Measurements from ENCODE around the gene CBLB. TPM values are rescaled to one million over a fixed set of nuclear protein-coding genes. Genes with fewer than 3 reads are reported as not detected.
A peak's percentile ranks its signal among the peaks of the same experiment; 100 is the strongest.

Gene CBLB
- total RNA-seq, 6 experiments from 2014 or later = 9.4 to 21.4 (median 18.2) TPM

DNA sequence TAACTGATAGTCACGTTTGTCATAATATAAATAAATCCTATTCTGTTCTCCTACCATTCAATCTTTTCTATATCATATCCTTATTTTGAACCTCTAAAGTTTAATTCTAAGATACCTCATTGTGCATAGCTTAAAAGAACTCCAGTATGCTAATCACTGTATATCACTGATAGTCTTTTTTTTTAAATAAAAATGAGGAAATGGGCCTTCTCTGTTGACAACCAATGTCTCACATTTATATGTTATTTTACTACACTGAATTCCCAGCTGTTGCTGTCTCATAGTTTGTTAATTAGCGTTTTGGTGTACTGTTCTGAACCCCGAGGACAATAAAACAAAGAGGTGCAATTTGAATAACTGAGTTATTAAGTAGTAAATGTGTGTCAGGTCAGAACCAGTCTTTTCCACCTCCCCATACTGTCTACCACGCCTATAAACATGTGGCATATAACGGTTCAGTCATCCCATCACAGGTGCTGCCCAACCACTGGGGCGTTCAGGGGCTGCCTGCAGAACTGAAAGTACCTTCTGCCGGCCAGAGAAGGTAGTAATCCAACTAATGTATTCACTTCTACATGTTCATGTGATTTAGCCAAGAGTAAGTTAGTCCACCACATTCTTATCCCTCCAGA, 14.9 kb downstream of the CBLB start:
- no peaks in the 10 kb centered on the region for H3K9me3 ChIP-seq
- no peak overlapping the region for H3K27ac ChIP-seq
- H3K4me3 ChIP-seq = no peak overlapping the region
- TF ChIP-seq, protein P1, sequence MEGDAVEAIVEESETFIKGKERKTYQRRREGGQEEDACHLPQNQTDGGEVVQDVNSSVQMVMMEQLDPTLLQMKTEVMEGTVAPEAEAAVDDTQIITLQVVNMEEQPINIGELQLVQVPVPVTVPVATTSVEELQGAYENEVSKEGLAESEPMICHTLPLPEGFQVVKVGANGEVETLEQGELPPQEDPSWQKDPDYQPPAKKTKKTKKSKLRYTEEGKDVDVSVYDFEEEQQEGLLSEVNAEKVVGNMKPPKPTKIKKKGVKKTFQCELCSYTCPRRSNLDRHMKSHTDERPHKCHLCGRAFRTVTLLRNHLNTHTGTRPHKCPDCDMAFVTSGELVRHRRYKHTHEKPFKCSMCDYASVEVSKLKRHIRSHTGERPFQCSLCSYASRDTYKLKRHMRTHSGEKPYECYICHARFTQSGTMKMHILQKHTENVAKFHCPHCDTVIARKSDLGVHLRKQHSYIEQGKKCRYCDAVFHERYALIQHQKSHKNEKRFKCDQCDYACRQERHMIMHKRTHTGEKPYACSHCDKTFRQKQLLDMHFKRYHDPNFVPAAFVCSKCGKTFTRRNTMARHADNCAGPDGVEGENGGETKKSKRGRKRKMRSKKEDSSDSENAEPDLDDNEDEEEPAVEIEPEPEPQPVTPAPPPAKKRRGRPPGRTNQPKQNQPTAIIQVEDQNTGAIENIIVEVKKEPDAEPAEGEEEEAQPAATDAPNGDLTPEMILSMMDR (IDR thresholded peaks at IDR 0.05) = no peak
- TF ChIP-seq POLR2A (IDR thresholded peaks at IDR 0.05) = no peak
- peak in 1 of 3 donors; percentile 38 for DNase-seq
- no peaks in the 10 kb centered on the region for H3K27me3 ChIP-seq
- intact Hi-C loops (cut with DNase I) = no loop called here
- ATAC-seq = no peak
- H3K36me3 ChIP-seq = peaks cover 0 to 7% (median 0%) of the 10 kb centered on the region in 4 donors
- WGBS (ENCODE audit: insufficient coverage, low coverage, low lambda C conversion rate, missing lambda C conversion rate) = 74% methylated on average over 3 of the region's 7 CpGs
- no peaks in the 10 kb centered on the region for H3K4me1 ChIP-seq

DNA sequence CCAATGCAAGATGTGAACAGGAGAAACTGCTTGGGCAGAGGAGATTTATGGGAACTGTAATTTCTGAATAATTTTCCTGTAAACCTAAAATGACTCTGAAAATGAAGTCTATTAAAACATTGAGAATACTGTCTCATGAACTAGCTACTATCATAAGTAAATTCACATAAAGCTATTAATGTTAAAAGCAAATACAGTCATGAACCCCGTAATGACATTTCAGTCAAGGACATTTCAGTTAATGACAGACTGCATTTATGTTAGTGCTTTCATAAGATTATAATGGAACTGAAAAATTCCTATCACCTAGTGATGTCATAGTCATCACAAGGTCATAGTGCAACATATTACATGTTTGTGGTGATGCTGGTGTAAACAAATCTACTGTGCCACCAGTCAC, 17.2 kb downstream of the CBLB start:
- intact Hi-C loops (cut with DNase I) = no loop called here
- H3K27me3 ChIP-seq = no peaks in the 10 kb centered on the region
- no peaks in the 10 kb centered on the region for H3K4me1 ChIP-seq
- 88% methylated on average over 1 of the region's 1 CpG for WGBS (ENCODE audit: insufficient coverage, low coverage, low lambda C conversion rate, missing lambda C conversion rate)
- no peak overlapping the region for H3K4me3 ChIP-seq
- no peaks in the 10 kb centered on the region for H3K9me3 ChIP-seq
- H3K27ac ChIP-seq = no peak overlapping the region
- ATAC-seq = no peak
- no peak for DNase-seq
- TF ChIP-seq, protein P1 (IDR thresholded peaks at IDR 0.05) = no peak
- TF ChIP-seq POLR2A (IDR thresholded peaks at IDR 0.05) = no peak
- H3K36me3 ChIP-seq = peaks cover 0 to 7% (median 0%) of the 10 kb centered on the region in 4 donors

DNA sequence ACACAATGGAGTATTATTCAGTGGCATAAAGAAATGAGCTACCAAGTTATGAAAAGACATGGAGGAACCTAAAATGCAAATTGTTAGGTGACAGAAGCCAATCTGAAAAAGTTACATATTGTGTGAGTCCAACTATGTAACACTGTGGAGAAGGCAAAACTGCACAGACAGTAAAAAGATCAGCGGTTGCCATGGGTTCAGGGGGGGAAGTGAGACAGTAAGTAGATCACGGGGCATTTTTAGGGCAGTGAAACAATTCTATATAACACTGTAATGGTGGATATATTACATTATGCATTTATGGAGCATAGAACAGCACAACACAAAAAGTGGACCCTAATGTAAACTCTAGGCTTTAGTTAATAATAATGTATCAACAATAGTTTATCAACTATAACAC, 17.6 kb downstream of the CBLB start:
- ATAC-seq (peak in 2 of 4 donors; percentile 50 to 55), DNase-seq (no peak)
- TF ChIP-seq POLR2A (IDR thresholded peaks at IDR 0.05) = no peak
- TF ChIP-seq, protein P1 (IDR thresholded peaks at IDR 0.05) = no peak
- intact Hi-C loops (cut with DNase I) = no loop called here
- Histone ChIP-seq H3K4me1 (no peaks in the 10 kb centered on the region), H3K9me3 (no peaks in the 10 kb centered on the region), H3K27ac (no peak overlapping the region), H3K27me3 (no peaks in the 10 kb centered on the region), H3K36me3 (peaks cover 0 to 7% (median 0%) of the 10 kb centered on the region in 4 donors), H3K4me3 (no peak overlapping the region)
- WGBS (ENCODE audit: insufficient coverage, low coverage, low lambda C conversion rate, missing lambda C conversion rate) = 89% methylated on average over 2 of the region's 2 CpGs

DNA sequence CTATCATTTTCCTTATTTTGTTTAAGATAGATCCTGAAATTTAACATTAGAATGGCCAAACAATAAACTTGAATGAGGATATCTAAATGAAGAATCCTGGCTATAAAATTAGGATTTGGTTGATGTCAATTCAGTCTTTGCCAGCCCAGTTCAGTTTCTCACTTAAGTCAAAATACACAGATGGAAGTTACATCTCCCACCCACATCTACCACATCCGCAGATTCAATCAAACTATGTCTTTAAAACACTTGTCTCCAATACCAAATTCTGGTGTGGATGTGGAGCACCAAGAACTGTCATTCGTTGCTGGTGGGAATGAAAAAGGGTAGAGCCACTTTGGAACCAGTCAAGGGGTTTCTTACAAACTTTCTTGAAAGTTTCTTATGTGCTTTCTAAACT, 18.2 kb downstream of the CBLB start:
- Histone ChIP-seq H3K27ac (no peak overlapping the region), H3K4me3 (no peak overlapping the region), H3K27me3 (no peaks in the 10 kb centered on the region), H3K4me1 (no peaks in the 10 kb centered on the region), H3K36me3 (peaks cover 0 to 7% (median 0%) of the 10 kb centered on the region in 4 donors), H3K9me3 (no peaks in the 10 kb centered on the region)
- ATAC-seq = no peak
- DNase-seq = no peak
- intact Hi-C loops (cut with DNase I) = no loop called here
- WGBS (ENCODE audit: insufficient coverage, low coverage, low lambda C conversion rate, missing lambda C conversion rate) = 88% methylated on average over 2 of the region's 2 CpGs
- TF ChIP-seq, protein P1 (IDR thresholded peaks at IDR 0.05) = no peak
- TF ChIP-seq POLR2A (IDR thresholded peaks at IDR 0.05) = no peak

All from right lobe of liver (tissue), 6 donors.